Umbilical cord (tissue), 2 donors: ENCODE measurements around the gene SPOPL. TPM values are rescaled to one million over a fixed set of nuclear protein-coding genes. Genes with fewer than 3 reads are reported as not detected.
"Not testable (repeated sequence)": the region's sequence is repeated elsewhere in the genome, so short reads cannot be mapped to it uniquely, and the experiment has no call there.

ENCODE experiments used
- DNase-seq: peaks from one replicate; pipeline ENCODE4 v3.0.0-alpha.2; 2015; ENCODE audit warnings: low spot score
- total RNA-seq: library from RNA; depleted of rRNA; stranded (reverse); fragments of >200 nt; gene quantifications from one replicate; pipeline ENCODE4 v1.2.3, GENCODE V29; 2014; ENCODE audit warnings: low replicate concordance; ENCODE audit not compliant: insufficient read depth

The SPOPL gene
- total RNA-seq, 1 donor from 2014 or later = 32.7 TPM

- not testable (repeated sequence) for DNase-seq
Measured at GRCh38 chr2:138523018-138523672, 21.6 kb downstream of the SPOPL start.

GRCh38 chr2:138523673-138524042 is 22.1 kb downstream of the SPOPL start:
- not testable (repeated sequence) for DNase-seq

- DNase-seq = not testable (repeated sequence)
Measured at GRCh38 chr2:138524353-138524752, 22.8 kb downstream of the SPOPL start.

- peak; percentile 99 for DNase-seq
Measured at GRCh38 chr2:138531913-138532312, 30.3 kb downstream of the SPOPL start.

GRCh38 chr2:138534791-138535190 is 33.2 kb downstream of the SPOPL start:
- no peak for DNase-seq

- no peak for DNase-seq
Measured at GRCh38 chr2:138536302-138536701, 34.7 kb downstream of the SPOPL start.

GRCh38 chr2:138536740-138537139 is 35.2 kb downstream of the SPOPL start:
- DNase-seq = no peak

- no peak for DNase-seq
Measured at GRCh38 chr2:138537170-138537915, 35.8 kb downstream of the SPOPL start.

GRCh38 chr2:138544206-138544605 is 42.6 kb downstream of the SPOPL start:
- DNase-seq = not testable (repeated sequence)

GRCh38 chr2:138548796-138549195 is 47.2 kb downstream of the SPOPL start:
- DNase-seq = no peak

- no peak for DNase-seq
Measured at GRCh38 chr2:138550172-138550571, 48.6 kb downstream of the SPOPL start.

GRCh38 chr2:138550670-138551287 is 49.2 kb downstream of the SPOPL start:
- DNase-seq = no peak

- DNase-seq = no peak
Measured at GRCh38 chr2:138554123-138554522, 52.6 kb downstream of the SPOPL start.

- DNase-seq = no peak
Measured at GRCh38 chr2:138559641-138560040, 58.1 kb downstream of the SPOPL start.

GRCh38 chr2:138564586-138565229 is 63.1 kb downstream of the SPOPL start:
- DNase-seq = peak; percentile 13

- DNase-seq = no peak
Measured at GRCh38 chr2:138565230-138565598, 63.6 kb downstream of the SPOPL start.

GRCh38 chr2:138572318-138572717 is 70.7 kb downstream of the SPOPL start:
- no peak for DNase-seq

GRCh38 chr2:138577066-138577465 is 75.5 kb downstream of the SPOPL start:
- no peak for DNase-seq

- DNase-seq = no peak
Measured at GRCh38 chr2:138579556-138579955, 78.0 kb downstream of the SPOPL start.

- DNase-seq = no peak
Measured at GRCh38 chr2:138581909-138582308, 80.3 kb downstream of the SPOPL start.

- no peak for DNase-seq
Measured at GRCh38 chr2:138589663-138590062, 88.1 kb downstream of the SPOPL start.

GRCh38 chr2:138596403-138596802 is 94.8 kb downstream of the SPOPL start:
- no peak for DNase-seq
